Ammon's horn (tissue), 1 donor: Measurements from ENCODE around the gene GRAMD1B.
A peak's percentile ranks its signal among the peaks of the same experiment; 100 is the strongest.
"Not testable (repeated sequence)": the region's sequence is repeated elsewhere in the genome, so short reads cannot be mapped to it uniquely, and the experiment has no call there.

Source experiments
- DNase-seq: peaks from one replicate; pipeline ENCODE4 v3.0.0-alpha.2; 2016; ENCODE audit warnings: low spot score

The GRAMD1B gene

GRCh38 chr11:123641495-123641840 is 211.4 kb downstream of the GRAMD1B start:
- DNase-seq, result no peak

- no peak for DNase-seq
These were observed 212.4 kb downstream of the GRAMD1B start for GRCh38 chr11:123642435-123642834.

GRCh38 chr11:123645286-123645975 is 215.4 kb downstream of the GRAMD1B start:
- DNase-seq, result no peak

GRCh38 chr11:123650901-123651300 is 220.8 kb downstream of the GRAMD1B start:
- no peak for DNase-seq

GRCh38 chr11:123652599-123652998 is 222.5 kb downstream of the GRAMD1B start:
- no peak for DNase-seq

- peak; percentile 18 for DNase-seq
These were observed 223.4 kb downstream of the GRAMD1B start for GRCh38 chr11:123653483-123653826.

- no peak for DNase-seq
These were observed 223.9 kb downstream of the GRAMD1B start for GRCh38 chr11:123653827-123654565.

- peak; percentile 68 for DNase-seq
These were observed 224.6 kb downstream of the GRAMD1B start, which contains the start of gene SCN3B for GRCh38 chr11:123654566-123655081. SCN3B (minus strand) TSS chr11:123654624; CDS start chr11:123653801, 823 bp downstream.

- DNase-seq, result no peak
These were observed 229.2 kb downstream of the GRAMD1B start for GRCh38 chr11:123659311-123659710.

- not testable (repeated sequence) for DNase-seq
These were observed 229.9 kb downstream of the GRAMD1B start for GRCh38 chr11:123659965-123660364.

- DNase-seq, result no peak
These were observed 235.2 kb downstream of the GRAMD1B start for GRCh38 chr11:123665306-123665705.

- no peak for DNase-seq
These were observed 240.0 kb downstream of the GRAMD1B start for GRCh38 chr11:123670081-123670480.

GRCh38 chr11:123671534-123671933 is 241.5 kb downstream of the GRAMD1B start:
- DNase-seq, result peak; percentile 32

- peak; percentile 67 for DNase-seq
These were observed 242.5 kb downstream of the GRAMD1B start for GRCh38 chr11:123672568-123672967.

GRCh38 chr11:123674297-123674696 is 244.2 kb downstream of the GRAMD1B start:
- no peak for DNase-seq
